ENCODE measurements around the gene ALKBH8. TPM values are rescaled to one million over a fixed set of nuclear protein-coding genes. Genes with fewer than 3 reads are reported as not detected.

Gene ALKBH8
- total and polyA plus RNA-seq, 2 of the 13 experiments (the other 11 are each of a cell fraction or from before 2014, with no cell fraction given): 2.4 to 9.1 TPM

GRCh38 chr11:107562647-107563208 lies 2.8 kb downstream of the ALKBH8 start:
- CTCF ChIA-PET (ENCODE audit: low intra/inter-chr PET ratio, low total read pairs): interaction anchor here (2.5 kb wide), 1 partner anchor 127 kb away, joined by 19 read pairs; no protein-coding TSS in a partner anchor
- no peak overlapping the region for H3K9ac ChIP-seq (ENCODE audit: insufficient read depth, low read depth, low read length)

More at GRCh38 chr11:107562647-107563208, 2.8 kb downstream of the ALKBH8 start:
- no peak for FAIRE-seq
- ATAC-seq: no peak
- POLR2A ChIA-PET: no interaction called here
- H2AFZ ChIP-seq (ENCODE audit: low read length): no peak overlapping the region
- no peaks in the 10 kb centered on the region; a peak in 1 of 5 replicates for H3K27me3 ChIP-seq (ENCODE audit: control insufficient read depth in 1 of 2, insufficient read depth in 2 of 2, low read length in 2 of 2)
- H3K4me1 ChIP-seq (ENCODE audit: insufficient read depth, low read length): peaks cover 19% of the 10 kb centered on the region
- peaks cover 0 to 11% of the 10 kb centered on the region in 2 experiments; a peak in 1 of 5 replicates for H3K36me3 ChIP-seq (replicated peaks in 1 of 2; ENCODE audit: control insufficient read depth in 1 of 2, insufficient read depth in 2 of 2, low read length in 2 of 2)
- no TSS peak for BruUV-seq (replicated peaks)
- in situ Hi-C loops (cut with HindIII; ENCODE audit: extremely low pct_ligation_motif_present, low pct_unique_long_range_greater_than_20kb) (no loop called here), intact Hi-C loops (cut with micrococcal nuclease; ENCODE audit: unreplicated experiment) (loop anchor here (1.0 to 5.0 kb wide), 4 partner anchors 40 to 336 kb away; no protein-coding TSS in a partner anchor)
- DNase-seq (ENCODE audit: low spot score): peak; percentile 7
- H3K4me3 ChIP-seq (replicated peaks in 1 of 3; ENCODE audit: insufficient read depth in 1 of 3, low read depth in 2 of 3, low read length in 3 of 3): no peak overlapping the region
- H3K27ac ChIP-seq (ENCODE audit: extremely low read length, insufficient read depth, low read length): no peak overlapping the region
- no peak overlapping the region for H3K4me2 ChIP-seq (ENCODE audit: low read depth, low read length)
- H4K20me1 ChIP-seq (ENCODE audit: insufficient read depth, low read length): no peaks in the 10 kb centered on the region
- H3K79me2 ChIP-seq (ENCODE audit: insufficient read depth, low read length): peaks cover 6% of the 10 kb centered on the region
- TF ChIP-seq, protein P1, sequence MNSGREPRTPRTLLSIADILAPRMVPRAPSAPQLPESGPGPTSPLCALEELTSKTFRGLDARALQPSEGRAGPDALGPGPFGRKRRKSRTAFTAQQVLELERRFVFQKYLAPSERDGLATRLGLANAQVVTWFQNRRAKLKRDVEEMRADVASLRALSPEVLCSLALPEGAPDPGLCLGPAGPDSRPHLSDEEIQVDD (CRISPR knock-in tag; IDR thresholded peaks at IDR 0.05; ENCODE audit: borderline replicate concordance): no peak
- no peak for TF ChIP-seq ZNF749 (CRISPR knock-in tag; IDR thresholded peaks at IDR 0.05; ENCODE audit: borderline replicate concordance)
- no peak for TF ChIP-seq ZNF761 (CRISPR knock-in tag; conservative IDR thresholded peaks at IDR 0.05)
- TF ChIP-seq ELF1 (CRISPR knock-in tag; IDR thresholded peaks at IDR 0.05): no peak
- no peak for TF ChIP-seq ZNF737 (CRISPR knock-in tag; IDR thresholded peaks at IDR 0.05; ENCODE audit: borderline replicate concordance)
- TF ChIP-seq, protein P2, sequence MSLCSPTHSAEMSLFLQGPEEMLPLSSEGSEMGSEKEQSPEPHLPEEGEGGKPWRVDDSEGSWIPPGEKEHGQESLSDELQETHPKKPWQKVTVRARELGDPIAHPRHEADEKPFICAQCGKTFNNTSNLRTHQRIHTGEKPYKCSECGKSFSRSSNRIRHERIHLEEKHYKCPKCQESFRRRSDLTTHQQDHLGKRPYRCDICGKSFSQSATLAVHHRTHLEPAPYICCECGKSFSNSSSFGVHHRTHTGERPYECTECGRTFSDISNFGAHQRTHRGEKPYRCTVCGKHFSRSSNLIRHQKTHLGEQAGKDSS (CRISPR knock-in tag; IDR thresholded peaks at IDR 0.05; ENCODE audit: borderline replicate concordance, low read depth): no peak
- TF ChIP-seq SRSF1 (optimal IDR thresholded peaks at IDR 0.05; ENCODE audit: low read depth, low read length): no peak
- no peak for TF ChIP-seq ZNF780A (CRISPR knock-in tag; IDR thresholded peaks at IDR 0.05)
- no peak for TF ChIP-seq BRD4 (CRISPR knock-in tag; IDR thresholded peaks at IDR 0.05)
- TF ChIP-seq MIER2 (CRISPR knock-in tag; IDR thresholded peaks at IDR 0.05): no peak
- no peak for TF ChIP-seq ZFYVE20 (CRISPR knock-in tag; IDR thresholded peaks at IDR 0.05; ENCODE audit: borderline replicate concordance, low read depth)
- no peak for TF ChIP-seq SP5 (CRISPR knock-in tag; IDR thresholded peaks at IDR 0.05; ENCODE audit: borderline replicate concordance, low read depth)
- no peak for TF ChIP-seq ZNF674 (CRISPR knock-in tag; IDR thresholded peaks at IDR 0.05; ENCODE audit: low read depth)
- no peak for TF ChIP-seq NR3C1 (CRISPR knock-in tag; IDR thresholded peaks at IDR 0.05)
- no peak for TF ChIP-seq ZBED4 (CRISPR knock-in tag; IDR thresholded peaks at IDR 0.05; ENCODE audit: borderline replicate concordance)
- TF ChIP-seq NR1H2 (CRISPR knock-in tag; IDR thresholded peaks at IDR 0.05; ENCODE audit: borderline replicate concordance, low read depth): no peak
- no peak for TF ChIP-seq BORCS8-MEF2B (CRISPR knock-in tag; IDR thresholded peaks at IDR 0.05)
- TF ChIP-seq ZBTB20 (CRISPR knock-in tag; IDR thresholded peaks at IDR 0.05; ENCODE audit: borderline replicate concordance, low read depth): no peak
- TF ChIP-seq ZNF484 (CRISPR knock-in tag; IDR thresholded peaks at IDR 0.05; ENCODE audit: borderline replicate concordance, low read depth): no peak
- no peak for TF ChIP-seq JDP2 (CRISPR knock-in tag; IDR thresholded peaks at IDR 0.05; ENCODE audit: borderline replicate concordance)
- no peaks in the 10 kb centered on the region for H3K9me3 ChIP-seq (ENCODE audit: low read length)
- 75% methylated on average over 4 of the region's 4 CpGs for WGBS (ENCODE audit: low lambda C conversion rate)
